Adrenal gland (tissue), 5 donors: ENCODE results near the gene ATP11B.

Source experiments
- POLR2A ChIP-seq, 2 donors: fragments of 450-650 bp; IDR thresholded peaks; one replicate each; pipeline ENCODE4 v1.6.1; 2017; ENCODE audit warnings: antibody characterized with exemption in 2 of 2, mild to moderate bottlenecking in 2 of 2, moderate library complexity in 1 of 2
- TF ChIP-seq, protein P1 (sequence below), 6 experiments: fragments of 450-650 bp in 4 of 6; fragments of 200-600 bp in 2 of 6; sonication (generic) in 1 of 6; IDR thresholded peaks; 1 replicate in 5 of 6; 2 replicates in 1 of 6; pipeline versions ENCODE4 v1.5.1 to v1.8.0; 2016 to 2021; ENCODE audit warnings: antibody characterized with exemption in 6 of 6, mild to moderate bottlenecking in 2 of 6, moderate library complexity in 1 of 6
- donor health status: DM: no; HTN: no; CAD: no.

DNA sequence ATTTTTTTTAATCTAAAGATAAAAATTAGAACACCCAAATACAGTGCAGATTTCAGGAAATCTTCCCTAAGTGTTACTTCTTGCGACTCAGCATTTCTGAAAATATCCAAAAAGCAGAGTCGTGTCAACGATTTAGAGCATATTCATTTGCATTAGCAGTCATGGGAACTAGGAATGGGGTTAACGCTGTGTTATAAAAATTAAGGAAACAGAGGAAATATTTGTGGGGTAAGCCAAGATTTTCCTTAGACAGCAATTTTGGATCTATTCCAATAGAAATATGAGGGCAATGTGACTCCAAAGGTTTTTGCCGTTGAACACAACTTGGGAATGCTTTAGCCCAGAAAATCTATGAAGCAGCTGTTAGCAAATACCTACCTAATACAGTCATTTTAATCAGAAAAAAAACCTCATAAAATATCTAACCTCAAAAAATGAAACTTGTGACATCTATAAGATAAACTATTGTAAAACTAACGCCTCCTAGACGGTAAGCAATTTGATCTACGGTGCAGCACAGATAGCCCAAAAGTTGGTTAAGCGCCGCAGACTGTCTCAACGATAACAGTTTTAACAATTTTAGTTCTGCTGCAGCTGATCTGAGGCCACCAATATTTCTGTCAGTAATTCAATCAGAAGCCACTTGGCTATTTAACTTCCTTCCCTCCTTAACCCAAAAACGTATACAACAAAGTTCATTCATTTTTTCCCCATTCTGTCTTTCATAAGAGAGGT lies 5.8 kb upstream of the ATP11B start:
- TF ChIP-seq POLR2A (IDR thresholded peaks at IDR 0.05): no peak
- TF ChIP-seq, protein P1, sequence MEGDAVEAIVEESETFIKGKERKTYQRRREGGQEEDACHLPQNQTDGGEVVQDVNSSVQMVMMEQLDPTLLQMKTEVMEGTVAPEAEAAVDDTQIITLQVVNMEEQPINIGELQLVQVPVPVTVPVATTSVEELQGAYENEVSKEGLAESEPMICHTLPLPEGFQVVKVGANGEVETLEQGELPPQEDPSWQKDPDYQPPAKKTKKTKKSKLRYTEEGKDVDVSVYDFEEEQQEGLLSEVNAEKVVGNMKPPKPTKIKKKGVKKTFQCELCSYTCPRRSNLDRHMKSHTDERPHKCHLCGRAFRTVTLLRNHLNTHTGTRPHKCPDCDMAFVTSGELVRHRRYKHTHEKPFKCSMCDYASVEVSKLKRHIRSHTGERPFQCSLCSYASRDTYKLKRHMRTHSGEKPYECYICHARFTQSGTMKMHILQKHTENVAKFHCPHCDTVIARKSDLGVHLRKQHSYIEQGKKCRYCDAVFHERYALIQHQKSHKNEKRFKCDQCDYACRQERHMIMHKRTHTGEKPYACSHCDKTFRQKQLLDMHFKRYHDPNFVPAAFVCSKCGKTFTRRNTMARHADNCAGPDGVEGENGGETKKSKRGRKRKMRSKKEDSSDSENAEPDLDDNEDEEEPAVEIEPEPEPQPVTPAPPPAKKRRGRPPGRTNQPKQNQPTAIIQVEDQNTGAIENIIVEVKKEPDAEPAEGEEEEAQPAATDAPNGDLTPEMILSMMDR (IDR thresholded peaks at IDR 0.05): no peak
